ENCODE measurements around the gene C1orf216. TPM values are rescaled to one million over a fixed set of nuclear protein-coding genes. Genes with fewer than 3 reads are reported as not detected.

C1orf216 gene
- total RNA-seq, 1 experiment from 2014 or later: 6.6 TPM

DNA sequence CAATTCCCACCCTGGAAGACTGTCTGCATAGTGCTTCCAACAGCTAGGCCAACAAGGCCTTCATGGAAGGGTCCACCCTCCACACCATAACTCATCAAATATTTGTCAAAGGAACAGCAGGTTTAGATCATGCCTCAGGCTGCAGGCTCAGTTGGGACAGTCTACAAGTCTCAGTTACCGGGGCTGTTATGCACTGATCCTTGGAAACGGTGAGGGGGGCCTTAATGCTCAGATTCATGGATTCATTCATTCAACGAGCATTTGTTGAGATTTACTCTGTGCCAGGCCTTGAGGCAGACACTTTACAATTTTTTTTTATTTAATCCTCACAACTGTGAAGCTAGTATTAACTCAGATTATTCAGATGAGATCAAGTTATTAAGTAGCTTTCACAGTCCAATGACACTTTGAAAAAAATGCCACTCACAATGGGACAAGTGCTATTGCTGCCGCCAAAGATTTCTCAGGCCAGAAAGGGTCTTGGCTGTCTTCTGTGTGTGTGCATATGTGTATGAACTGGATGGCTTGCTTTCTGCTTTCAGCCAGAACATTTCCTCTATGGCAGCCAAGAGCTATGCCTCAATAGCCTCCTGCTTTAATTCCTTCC is 8.9 kb upstream of the C1orf216 start:
- no peaks in the 10 kb centered on the region for H3K9me3 Mint-ChIP-seq (ENCODE audit: unreplicated experiment)
- no peaks in the 10 kb centered on the region for H3K27me3 Mint-ChIP-seq (ENCODE audit: insufficient read depth, unreplicated experiment)
- ChIA-PET CTCF (interaction anchor here (0.5 to 0.8 kb wide), 4 partner anchors 105 to 279 kb away, joined by 3 read pairs; no protein-coding TSS in a partner anchor), POLR2A (interaction anchor here (0.6 kb wide), 2 partner anchors 11 to 535 kb away, joined by 5 to 6 read pairs; partner anchors contain the start of gene SFPQ)
- H3K36me3 Mint-ChIP-seq (ENCODE audit: insufficient read depth, unreplicated experiment): peaks cover 11% of the 10 kb centered on the region
- no peaks in the 10 kb centered on the region for H3K4me1 Mint-ChIP-seq (ENCODE audit: low read depth, unreplicated experiment)
- intact Hi-C loops (cut with micrococcal nuclease; ENCODE audit: unreplicated experiment): loop anchor here (2.0 kb wide), 1 partner anchor 47 kb away; no protein-coding TSS in a partner anchor
- H3K9me3 ChIP-seq: no peaks in the 10 kb centered on the region
- no TSS peak for BruUV-seq (replicated peaks)
- no peak overlapping the region for H3K4me3 Mint-ChIP-seq (ENCODE audit: unreplicated experiment)
- no peaks in the 10 kb centered on the region for H3K4me1 ChIP-seq
- no peak overlapping the region for H3K27ac Mint-ChIP-seq (ENCODE audit: unreplicated experiment)
- no peak overlapping the region for H3K4me3 ChIP-seq (ENCODE audit: low read depth, low read length)
- no peaks in the 10 kb centered on the region for H3K36me3 ChIP-seq (ENCODE audit: control insufficient read depth, insufficient read depth, low read length)
- DNase-seq: no peak
- H3K27me3 ChIP-seq (replicated peaks; ENCODE audit: control insufficient read depth, insufficient read depth, low read length): no peaks in the 10 kb centered on the region
- TF ChIP-seq, protein P1, sequence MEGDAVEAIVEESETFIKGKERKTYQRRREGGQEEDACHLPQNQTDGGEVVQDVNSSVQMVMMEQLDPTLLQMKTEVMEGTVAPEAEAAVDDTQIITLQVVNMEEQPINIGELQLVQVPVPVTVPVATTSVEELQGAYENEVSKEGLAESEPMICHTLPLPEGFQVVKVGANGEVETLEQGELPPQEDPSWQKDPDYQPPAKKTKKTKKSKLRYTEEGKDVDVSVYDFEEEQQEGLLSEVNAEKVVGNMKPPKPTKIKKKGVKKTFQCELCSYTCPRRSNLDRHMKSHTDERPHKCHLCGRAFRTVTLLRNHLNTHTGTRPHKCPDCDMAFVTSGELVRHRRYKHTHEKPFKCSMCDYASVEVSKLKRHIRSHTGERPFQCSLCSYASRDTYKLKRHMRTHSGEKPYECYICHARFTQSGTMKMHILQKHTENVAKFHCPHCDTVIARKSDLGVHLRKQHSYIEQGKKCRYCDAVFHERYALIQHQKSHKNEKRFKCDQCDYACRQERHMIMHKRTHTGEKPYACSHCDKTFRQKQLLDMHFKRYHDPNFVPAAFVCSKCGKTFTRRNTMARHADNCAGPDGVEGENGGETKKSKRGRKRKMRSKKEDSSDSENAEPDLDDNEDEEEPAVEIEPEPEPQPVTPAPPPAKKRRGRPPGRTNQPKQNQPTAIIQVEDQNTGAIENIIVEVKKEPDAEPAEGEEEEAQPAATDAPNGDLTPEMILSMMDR (IDR thresholded peaks at IDR 0.05; ENCODE audit: insufficient read depth in 1 of 2, low read depth in 1 of 2, low read length in 1 of 2, severe bottlenecking in 1 of 2, unreplicated experiment in 1 of 2): no peak

- no peaks in the 10 kb centered on the region for H3K9me3 ChIP-seq
- H3K4me3 ChIP-seq (ENCODE audit: low read depth, low read length): no peak overlapping the region
- POLR2A ChIA-PET: no interaction called here
- H3K36me3 ChIP-seq (ENCODE audit: control insufficient read depth, insufficient read depth, low read length): no peaks in the 10 kb centered on the region
- CTCF ChIA-PET: interaction anchor here (0.5 to 0.8 kb wide), 3 partner anchors 104 to 159 kb away, joined by 3 read pairs; no protein-coding TSS in a partner anchor
- TF ChIP-seq, protein P1 (IDR thresholded peaks at IDR 0.05; ENCODE audit: insufficient read depth in 1 of 2, low read depth in 1 of 2, low read length in 1 of 2, severe bottlenecking in 1 of 2, unreplicated experiment in 1 of 2): peak; percentile 45 to 62
- no TSS peak for BruUV-seq (replicated peaks)
- Mint-ChIP-seq H3K36me3 (ENCODE audit: insufficient read depth, unreplicated experiment) (peaks cover 11% of the 10 kb centered on the region), H3K27me3 (ENCODE audit: insufficient read depth, unreplicated experiment) (no peaks in the 10 kb centered on the region), H3K9me3 (ENCODE audit: unreplicated experiment) (no peaks in the 10 kb centered on the region), H3K4me1 (ENCODE audit: low read depth, unreplicated experiment) (no peaks in the 10 kb centered on the region), H3K27ac (ENCODE audit: unreplicated experiment) (no peak overlapping the region), H3K4me3 (ENCODE audit: unreplicated experiment) (no peak overlapping the region)
- DNase-seq: peak; percentile 41 to 48
- H3K4me1 ChIP-seq: no peaks in the 10 kb centered on the region
- intact Hi-C loops (cut with micrococcal nuclease; ENCODE audit: unreplicated experiment): loop anchor here (2.0 kb wide), 1 partner anchor 48 kb away; no protein-coding TSS in a partner anchor
- H3K27me3 ChIP-seq (replicated peaks; ENCODE audit: control insufficient read depth, insufficient read depth, low read length): no peaks in the 10 kb centered on the region
Measured at GRCh38 chr1:35726450-35727433, 8.1 kb upstream of the C1orf216 start.

DNA sequence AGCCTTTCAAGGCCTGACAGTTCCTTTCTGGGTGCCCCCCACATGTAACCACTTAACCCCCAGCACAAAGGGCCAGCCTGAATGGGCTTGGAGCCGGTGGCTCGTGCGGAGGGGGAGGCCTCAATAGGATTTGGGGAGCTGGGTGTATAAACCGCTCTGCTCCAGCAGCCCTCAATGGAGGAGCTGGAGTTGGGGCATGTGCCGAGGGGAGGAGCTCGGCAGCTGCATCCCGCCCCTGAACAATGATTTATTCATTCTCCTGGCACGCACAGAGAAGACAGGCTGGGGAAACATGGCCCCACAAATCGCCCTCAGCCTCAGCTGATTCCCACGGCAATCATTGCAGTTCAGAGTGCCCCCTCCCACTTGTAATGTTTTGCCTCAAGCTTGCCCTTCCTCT is 6.9 kb upstream of the C1orf216 start:
- Mint-ChIP-seq H3K9me3 (ENCODE audit: unreplicated experiment) (no peaks in the 10 kb centered on the region), H3K27ac (ENCODE audit: unreplicated experiment) (no peak overlapping the region), H3K36me3 (ENCODE audit: insufficient read depth, unreplicated experiment) (peaks cover 14% of the 10 kb centered on the region), H3K27me3 (ENCODE audit: insufficient read depth, unreplicated experiment) (no peaks in the 10 kb centered on the region), H3K4me3 (ENCODE audit: unreplicated experiment) (no peak overlapping the region), H3K4me1 (ENCODE audit: low read depth, unreplicated experiment) (peaks cover 6% of the 10 kb centered on the region)
- POLR2A ChIA-PET: no interaction called here
- Histone ChIP-seq H3K27me3 (replicated peaks; ENCODE audit: control insufficient read depth, insufficient read depth, low read length) (no peaks in the 10 kb centered on the region), H3K4me1 (no peaks in the 10 kb centered on the region; the same call in 1 of the 2 replicates), H3K4me3 (ENCODE audit: low read depth, low read length) (no peak overlapping the region), H3K36me3 (ENCODE audit: control insufficient read depth, insufficient read depth, low read length) (no peaks in the 10 kb centered on the region), H3K9me3 (no peaks in the 10 kb centered on the region)
- intact Hi-C loops (cut with micrococcal nuclease; ENCODE audit: unreplicated experiment): no loop called here
- TF ChIP-seq, protein P1 (IDR thresholded peaks at IDR 0.05; ENCODE audit: insufficient read depth in 1 of 2, low read depth in 1 of 2, low read length in 1 of 2, severe bottlenecking in 1 of 2, unreplicated experiment in 1 of 2): no peak
- CTCF ChIA-PET: interaction anchor here (0.8 to 1.3 kb wide), 2 partner anchors 10 to 161 kb away, joined by 4 read pairs; no protein-coding TSS in a partner anchor
- DNase-seq: no peak
- BruUV-seq (replicated peaks): no TSS peak
